Measurements from ENCODE around the gene OXNAD1. TPM values are rescaled to one million over a fixed set of nuclear protein-coding genes. Genes with fewer than 3 reads are reported as not detected.

OXNAD1 gene
- total RNA-seq, 1 donor from 2014 or later = 17.6 TPM

DNA sequence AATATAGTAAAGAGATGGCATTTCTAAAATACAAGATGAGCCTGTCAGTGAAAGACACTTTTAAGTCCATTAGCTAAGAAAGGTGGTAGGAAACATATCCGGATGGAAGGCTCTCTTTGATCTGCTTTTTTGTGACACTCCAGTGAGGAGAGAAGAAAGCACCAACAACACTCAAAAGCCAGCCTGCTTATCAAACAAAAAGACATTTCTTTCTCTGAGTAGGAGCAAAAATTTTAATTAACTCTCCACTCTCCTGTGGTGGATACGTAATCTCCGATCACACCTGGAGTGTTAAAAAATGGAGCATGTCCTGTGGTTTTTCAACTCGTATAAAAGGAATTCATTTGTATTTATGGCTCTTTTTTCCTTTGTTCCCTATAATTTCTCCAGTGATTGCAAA lies 65.3 kb downstream of the OXNAD1 start:
- Histone ChIP-seq H3K4me3 (ENCODE audit: low read depth, low read length) (no peak overlapping the region), H3K27me3 (ENCODE audit: control insufficient read depth, insufficient read depth, low read length) (no peaks in the 10 kb centered on the region), H3K36me3 (ENCODE audit: control insufficient read depth, insufficient read depth, low read length) (peaks cover 3% of the 10 kb centered on the region)
- FAIRE-seq (no peak), DNase-seq (ENCODE audit: low read depth) (no peak)
- no peak for TF ChIP-seq CTCF (IDR thresholded peaks at IDR 0.05; ENCODE audit: insufficient read depth, low read length, severe bottlenecking)

GRCh38 chr3:16331319-16331883 lies 66.4 kb downstream of the OXNAD1 start:
- H3K4me3 ChIP-seq (ENCODE audit: low read depth, low read length) = no peak overlapping the region
- FAIRE-seq (no peak), DNase-seq (ENCODE audit: low read depth) (no peak)
- no peaks in the 10 kb centered on the region for H3K27me3 ChIP-seq (ENCODE audit: control insufficient read depth, insufficient read depth, low read length)
- TF ChIP-seq CTCF (IDR thresholded peaks at IDR 0.05; ENCODE audit: insufficient read depth, low read length, severe bottlenecking) = no peak
- H3K36me3 ChIP-seq (ENCODE audit: control insufficient read depth, insufficient read depth, low read length) = peaks cover 3% of the 10 kb centered on the region

DNA sequence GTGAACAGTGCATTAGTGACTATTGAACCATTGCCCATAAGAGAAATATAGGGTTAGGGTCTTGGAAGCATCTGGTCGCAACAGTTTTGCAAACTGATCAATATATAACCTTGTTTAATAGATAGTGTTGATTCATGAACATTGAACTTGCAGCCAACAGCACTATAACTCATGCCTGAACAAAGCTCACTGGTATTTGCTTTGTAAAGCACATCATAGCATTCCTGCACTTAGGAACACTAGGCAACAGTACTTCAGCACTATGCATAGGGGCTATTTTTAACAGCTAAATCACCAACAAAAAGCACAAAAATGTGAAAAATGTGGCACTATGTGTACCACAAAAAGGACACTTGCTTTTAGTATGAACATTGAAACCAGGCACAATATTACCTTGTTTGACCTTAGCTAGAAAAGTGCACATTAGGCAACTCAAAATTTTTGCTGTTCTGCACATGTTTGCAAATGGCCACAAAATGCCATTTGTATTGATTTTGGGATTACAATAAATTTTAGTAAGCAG lies 68.0 kb downstream of the OXNAD1 start:
- Histone ChIP-seq H3K36me3 (ENCODE audit: control insufficient read depth, insufficient read depth, low read length) (peaks cover 1% of the 10 kb centered on the region), H3K27me3 (ENCODE audit: control insufficient read depth, insufficient read depth, low read length) (no peaks in the 10 kb centered on the region), H3K4me3 (ENCODE audit: low read depth, low read length) (no peak overlapping the region)
- no peak for TF ChIP-seq CTCF (IDR thresholded peaks at IDR 0.05; ENCODE audit: insufficient read depth, low read length, severe bottlenecking)
- no peak for DNase-seq (ENCODE audit: low read depth)
- no peak for FAIRE-seq

DNA sequence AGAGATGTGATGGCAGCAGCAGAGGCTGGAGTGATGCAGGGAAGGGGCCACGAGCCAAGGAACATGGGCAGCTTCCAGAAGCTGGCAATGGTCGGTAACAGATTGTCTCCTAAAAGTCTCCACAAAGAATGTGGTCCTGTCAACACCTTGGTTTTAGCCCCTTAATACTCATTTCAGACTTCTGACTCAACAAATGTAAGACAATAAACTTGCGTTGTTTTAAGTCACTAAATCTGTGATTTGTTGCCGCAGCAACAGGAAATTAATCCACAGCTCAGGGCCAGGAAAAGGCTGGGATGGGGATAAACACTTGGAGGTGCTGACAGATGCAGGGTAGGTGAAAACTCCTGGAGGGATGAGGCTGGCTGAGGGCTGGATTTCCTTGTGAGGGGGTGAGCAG lies 69.9 kb downstream of the OXNAD1 start:
- FAIRE-seq = no peak
- Histone ChIP-seq H3K27me3 (ENCODE audit: control insufficient read depth, insufficient read depth, low read length) (no peaks in the 10 kb centered on the region), H3K4me3 (ENCODE audit: low read depth, low read length) (no peak overlapping the region), H3K36me3 (ENCODE audit: control insufficient read depth, insufficient read depth, low read length) (no peaks in the 10 kb centered on the region)
- TF ChIP-seq CTCF (IDR thresholded peaks at IDR 0.05; ENCODE audit: insufficient read depth, low read length, severe bottlenecking) = no peak
- no peak for DNase-seq (ENCODE audit: low read depth)

DNA sequence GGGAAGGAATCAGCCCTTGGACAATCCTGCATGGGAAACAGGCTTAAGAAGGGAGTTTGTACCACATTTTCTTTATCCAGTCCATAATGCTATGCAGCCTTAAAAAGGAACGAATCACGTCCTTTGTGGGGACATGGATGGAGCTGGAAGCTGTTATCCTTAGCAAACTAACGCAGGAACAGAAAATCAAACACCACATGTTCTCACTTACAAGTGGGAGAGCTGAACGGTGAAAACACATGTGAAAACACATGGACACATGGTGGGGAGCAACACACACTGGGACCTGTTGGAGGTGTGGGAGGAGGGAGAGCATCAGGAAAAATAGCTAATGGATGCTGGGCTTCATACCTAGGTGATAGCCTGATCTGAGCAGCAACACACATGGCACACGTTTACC lies 70.3 kb downstream of the OXNAD1 start:
- Histone ChIP-seq H3K36me3 (ENCODE audit: control insufficient read depth, insufficient read depth, low read length) (no peaks in the 10 kb centered on the region), H3K27me3 (ENCODE audit: control insufficient read depth, insufficient read depth, low read length) (no peaks in the 10 kb centered on the region), H3K4me3 (ENCODE audit: low read depth, low read length) (no peak overlapping the region)
- DNase-seq (ENCODE audit: low read depth) (no peak), FAIRE-seq (no peak)
- TF ChIP-seq CTCF (IDR thresholded peaks at IDR 0.05; ENCODE audit: insufficient read depth, low read length, severe bottlenecking) = no peak
